GM12872 (cell line): ENCODE measurements around the gene FIGN.

Experiments
- CTCF ChIP-seq: IDR thresholded peaks from 3 replicates; pipeline ENCODE4 v1.5.1; 2011; ENCODE audit warnings: low read depth, mild to moderate bottlenecking, low read length, moderate library complexity; ENCODE audit not compliant: insufficient read depth

FIGN gene

GRCh38 chr2:163551616-163552373 is 184.0 kb downstream of the FIGN start:
- no peak for TF ChIP-seq CTCF

GRCh38 chr2:163548970-163549369 is 186.8 kb downstream of the FIGN start:
- no peak for TF ChIP-seq CTCF
